Endothelial cell of umbilical vein (primary cell): ENCODE measurements around the gene IFIT3. TPM values are rescaled to one million over a fixed set of nuclear protein-coding genes. Genes with fewer than 3 reads are reported as not detected.

Experiments used
- BruUV-seq: library from RNA; stranded (reverse); fragments of 400-500 nt; replicated peaks from 2 replicates; lab custom pipeline; 2021; lab: Mats Ljungman, UMichigan
- CTCF ChIA-PET: fragments of 300-600, 350-600 bp; sonication (Branson Sonifier 250); formaldehyde crosslinking; loops from one replicate; lab custom pipeline; 2021; ENCODE audit warnings: antibody characterized with exemption, inconsistent platforms; lab: Charles Lee
- POLR2A ChIA-PET: fragments of 300-600, 350-600 bp; sonication (Branson Sonifier 250); formaldehyde crosslinking; loops from one replicate; lab custom pipeline; 2021; ENCODE audit warnings: antibody characterized with exemption, inconsistent platforms; lab: Charles Lee
- DNase-seq: peaks from one replicate; pipeline ENCODE4 v3.0.0-alpha.2; 2011; ENCODE audit warnings: low read depth, low spot score
- FAIRE-seq: peaks from 2 replicates; lab custom pipeline; 2011; peaks lifted over from hg19 to GRCh38; lab: Jason Lieb, UNC
- H2AFZ ChIP-seq: 2 replicates; pipeline ENCODE4 v1.6.0; 2012; ENCODE audit warnings: low read depth, low read length, control low read depth, inconsistent platforms
- H3K27ac ChIP-seq: 2 replicates; pipeline ENCODE4 v1.5.1; 2011; ENCODE audit warnings: low read depth, mild to moderate bottlenecking, control low read depth, low read length, moderate library complexity; ENCODE audit not compliant: insufficient read depth
- H3K27me3 ChIP-seq, 2 experiments: 2 replicates each; pipeline versions ENCODE4 v1.6.0 to v1.6.1; 2011; ENCODE audit warnings: low read length in 2 of 2, mixed read lengths in 1 of 2; ENCODE audit not compliant: control insufficient read depth in 2 of 2, insufficient read depth in 2 of 2
- H3K36me3 ChIP-seq, 2 experiments: 2 replicates in 1 of 2; 3 replicates in 1 of 2; pipeline ENCODE4 v1.5.1; 2011; ENCODE audit warnings: low read length in 2 of 2, mild to moderate bottlenecking in 1 of 2, moderate library complexity in 1 of 2; ENCODE audit not compliant: control insufficient read depth in 2 of 2, insufficient read depth in 2 of 2; ENCODE audit errors: extremely low read depth in 1 of 2
- H3K4me1 ChIP-seq: 3 replicates; pipeline ENCODE4 v1.5.1; 2011; ENCODE audit warnings: mild to moderate bottlenecking, low read length; ENCODE audit not compliant: control insufficient read depth, insufficient read depth; ENCODE audit errors: extremely low read depth
- H3K4me2 ChIP-seq: 2 replicates; pipeline ENCODE4 v1.6.1; 2011; ENCODE audit warnings: low read length, control low read depth, mixed read lengths; ENCODE audit not compliant: insufficient read depth
- H3K4me3 ChIP-seq, 3 experiments: fragments of 200-600 bp in 1 of 3; sonication (generic), shearing (Covaris generic) in 1 of 3; replicated peaks in 1 of 3; 2 replicates each; pipeline ENCODE4 v1.5.1; 2011 to 2016; ENCODE audit warnings: control low read depth in 3 of 3, low read length in 3 of 3, mild to moderate bottlenecking in 2 of 3, inconsistent platforms in 1 of 3, low read depth in 1 of 3, moderate library complexity in 1 of 3; ENCODE audit not compliant: insufficient read depth in 1 of 3
- H3K79me2 ChIP-seq: 2 replicates; pipeline ENCODE4 v1.6.0; 2012; ENCODE audit warnings: low read length, inconsistent platforms; ENCODE audit not compliant: control insufficient read depth, insufficient read depth
- H3K9ac ChIP-seq: replicated peaks from 2 replicates; pipeline ENCODE3; 2011; ENCODE audit warnings: low read length, control low read depth; ENCODE audit not compliant: insufficient read depth; ENCODE audit errors: extremely low read depth
- H3K9me1 ChIP-seq: replicated peaks from 3 replicates; pipeline ENCODE4 v1.6.0; 2011; ENCODE audit warnings: mild to moderate bottlenecking, low read length; ENCODE audit not compliant: control insufficient read depth, insufficient read depth; ENCODE audit errors: extremely low read depth
- H3K9me3 ChIP-seq: replicated peaks from 2 replicates; pipeline ENCODE4 v1.5.1; 2012; ENCODE audit warnings: low read length, inconsistent platforms; ENCODE audit not compliant: control insufficient read depth, insufficient read depth
- H4K20me1 ChIP-seq: replicated peaks from 2 replicates; pipeline ENCODE3; 2011; ENCODE audit warnings: mild to moderate bottlenecking, low read length; ENCODE audit not compliant: control insufficient read depth, insufficient read depth; ENCODE audit errors: extremely low read depth
- EZH2 ChIP-seq: IDR thresholded peaks from 2 replicates; pipeline ENCODE4 v1.6.1; 2012; ENCODE audit warnings: borderline replicate concordance, low read depth, mild to moderate bottlenecking, moderate library complexity, low read length, inconsistent platforms; ENCODE audit not compliant: severe bottlenecking
- FOS ChIP-seq: IDR thresholded peaks from 2 replicates; pipeline ENCODE4 v1.6.1; 2011; ENCODE audit warnings: mild to moderate bottlenecking, low read length, moderate library complexity, borderline replicate concordance; ENCODE audit not compliant: insufficient read depth
- JUN ChIP-seq: IDR thresholded peaks from 2 replicates; pipeline ENCODE4 v1.6.1; 2011; ENCODE audit warnings: borderline replicate concordance, low read depth; ENCODE audit not compliant: insufficient read length, insufficient read depth
- dilution Hi-C: fragments of 300-500 bp; cut with MboI; formaldehyde crosslinking; loops from one replicate; pipeline ENCODE4 v1.15.0; 2019; ENCODE audit warnings: low sequenced_read_pairs; ENCODE audit not compliant: extremely low pct_ligation_motif_present
- intact Hi-C: fragments of 100-400 bp; cut with micrococcal nuclease; formaldehyde crosslinking; loops from one replicate; pipeline ENCODE4 v1.10.0; 2022
- polyA plus RNA-seq, 4 experiments: library from polyadenylated mRNA; depleted of rRNA in 3 of 4; stranded (reverse) in 3 of 4; unstranded in 1 of 4; fragments of >200 nt; gene quantifications; 2 replicates each; pipeline versions ENCODE4 v1.2.1 to v1.2.3, GENCODE V29; 2011 to 2012; ENCODE audit warnings: missing spikeins in 1 of 4
- total RNA-seq: library from RNA; stranded (reverse); gene quantifications from 2 replicates; pipeline ENCODE4 v1.2.3, GENCODE V29; 2021
- TF ChIP-seq, protein P1 (sequence below): IDR thresholded peaks from 2 replicates; pipeline ENCODE4 v1.6.1; 2011; ENCODE audit not compliant: insufficient read depth, insufficient read length

IFIT3 gene
- total and polyA plus RNA-seq, 2 donors (not counting 3 experiments of a cell fraction or from before 2014, with no cell fraction given) = 1.2 to 3.1 TPM

DNA sequence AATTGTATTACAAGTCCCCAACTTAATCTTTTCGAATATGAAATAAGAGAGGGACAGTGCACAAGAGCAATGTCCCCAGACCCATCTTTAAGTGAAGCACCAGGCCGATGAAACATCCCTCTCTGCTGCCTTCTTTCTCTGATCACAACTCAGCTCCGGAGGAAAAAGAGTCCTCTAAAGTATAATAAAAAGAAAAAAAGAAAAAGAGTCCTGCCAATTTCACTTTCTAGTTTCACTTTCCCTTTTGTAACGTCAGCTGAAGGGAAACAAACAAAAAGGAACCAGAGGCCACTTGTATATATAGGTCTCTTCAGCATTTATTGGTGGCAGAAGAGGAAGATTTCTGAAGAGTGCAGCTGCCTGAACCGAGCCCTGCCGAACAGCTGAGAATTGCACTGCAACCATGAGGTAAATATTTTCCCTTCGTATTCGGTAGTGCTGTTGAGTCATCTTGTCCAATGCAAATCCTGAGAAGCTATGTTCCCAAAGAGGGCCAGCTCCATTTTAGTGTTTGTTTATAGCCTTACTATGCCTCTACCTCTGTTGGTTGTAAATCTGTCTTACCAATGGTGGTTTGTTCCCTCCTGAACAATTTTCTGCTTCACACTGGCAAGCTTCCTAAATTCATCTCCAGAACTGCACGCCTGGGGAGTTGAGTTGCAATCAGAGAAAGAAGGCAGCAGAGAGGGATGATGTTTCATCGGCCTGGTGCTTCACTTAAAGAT is 25.9 kb upstream of the IFIT3 start, which contains the start of gene IFIT2:
Gene IFIT2, plus strand, starts transcription at position 326 of the 725 bp plus-strand sequence. Its CDS starts 78 bp downstream, at position 404.
- BruUV-seq = TSS peak; percentile 49
- POLR2A ChIA-PET = interaction anchor here (0.6 kb wide), 1 partner anchor 72 kb away, joined by 3 read pairs; no protein-coding TSS in a partner anchor
- no peaks in the 10 kb centered on the region for H4K20me1 ChIP-seq

DNA sequence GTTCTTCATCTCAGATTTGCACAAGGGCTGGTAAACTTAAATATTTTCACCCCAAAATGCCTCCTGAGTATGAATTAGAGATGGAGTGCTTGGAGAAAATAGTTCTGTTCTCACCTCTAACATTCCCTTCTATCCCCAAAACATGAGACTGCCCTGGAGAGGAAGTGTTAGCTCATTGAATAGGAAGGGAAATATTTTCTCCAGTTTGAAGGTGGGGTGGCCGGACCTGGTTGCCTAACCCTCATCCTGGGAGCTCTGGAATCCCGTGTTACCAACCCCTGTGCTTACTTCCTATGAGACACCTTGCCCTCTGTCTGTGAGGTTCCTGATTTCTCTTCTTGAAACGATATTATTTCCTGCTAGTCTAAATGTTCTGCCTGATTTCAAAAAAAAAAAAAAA is 25.2 kb upstream of the IFIT3 start:
- ChIA-PET CTCF (interaction anchor here (1.0 to 4.7 kb wide), 7 partner anchors 12 to 111 kb away, joined by 3 to 35 read pairs (median 5); partner anchors contain the start of genes IFIT3 and IFIT5), POLR2A (no interaction called here)
- no peaks in the 10 kb centered on the region for H3K79me2 ChIP-seq
- peaks cover 19 to 24% of the 10 kb centered on the region in 2 experiments for H3K27me3 ChIP-seq
- no peak overlapping the region for H3K27ac ChIP-seq
- no peaks in the 10 kb centered on the region for H3K9me1 ChIP-seq
- no peaks in the 10 kb centered on the region for H4K20me1 ChIP-seq
- no TSS peak for BruUV-seq
- intact Hi-C loops = no loop called here
- H3K4me3 ChIP-seq = no peak overlapping the region
- peaks cover 10% of the 10 kb centered on the region for H3K4me1 ChIP-seq
- dilution Hi-C loops = no loop called here
- no peak for DNase-seq
- no peak overlapping the region for H2AFZ ChIP-seq
- FAIRE-seq = no peak
- TF ChIP-seq FOS = no peak
- TF ChIP-seq, protein P1, sequence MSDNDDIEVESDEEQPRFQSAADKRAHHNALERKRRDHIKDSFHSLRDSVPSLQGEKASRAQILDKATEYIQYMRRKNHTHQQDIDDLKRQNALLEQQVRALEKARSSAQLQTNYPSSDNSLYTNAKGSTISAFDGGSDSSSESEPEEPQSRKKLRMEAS = no peak
- H3K9me3 ChIP-seq = no peaks in the 10 kb centered on the region
- H3K36me3 ChIP-seq = no peaks in the 10 kb centered on the region
- H3K9ac ChIP-seq = no peak overlapping the region
- H3K4me2 ChIP-seq = peak overlapping the region; percentile 89

More for the DNA sequence above, 25.9 kb upstream of the IFIT3 start, which contains the start of gene IFIT2:
- no peaks in the 10 kb centered on the region for H3K9me3 ChIP-seq
- CTCF ChIA-PET = interaction anchor here (0.7 to 4.7 kb wide), 9 partner anchors 11 to 112 kb away, joined by 3 to 35 read pairs (median 5); partner anchors contain the start of genes IFIT3 and IFIT5
- intact Hi-C loops (loop anchor here (2.0 kb wide), 2 partner anchors 23 to 27 kb away; no protein-coding TSS in a partner anchor), dilution Hi-C loops (no loop called here)
- peak within 1 kb of the TSS; percentile 89 for H3K4me2 ChIP-seq
- H2AFZ ChIP-seq = peak within 1 kb of the TSS; percentile 71
- DNase-seq = peak; percentile 87
- TF ChIP-seq JUN = peak; percentile 16
- TF ChIP-seq FOS = peak; percentile 33
- no peak for TF ChIP-seq EZH2
- H3K36me3 ChIP-seq = no peaks in the 10 kb centered on the region
- H3K27ac ChIP-seq = peak within 1 kb of the TSS; percentile 33
- H3K4me1 ChIP-seq = peaks cover 10% of the 10 kb centered on the region
- H3K9me1 ChIP-seq = no peaks in the 10 kb centered on the region
- peak within 1 kb of the TSS; percentile 68 for H3K9ac ChIP-seq
- H3K27me3 ChIP-seq = peaks cover 15 to 22% of the 10 kb centered on the region in 2 experiments
- peak within 1 kb of the TSS; percentile 34 to 91 (median 71) for H3K4me3 ChIP-seq
- H3K79me2 ChIP-seq = no peaks in the 10 kb centered on the region
- peak; percentile 83 for FAIRE-seq
